ENCODE data around the gene PLCL2. TPM values are rescaled to one million over a fixed set of nuclear protein-coding genes. Genes with fewer than 3 reads are reported as not detected.

Gene PLCL2
- total RNA-seq, 1 donor from 2014 or later: 26.4 TPM

GRCh38 chr3:16940769-16941700, 56.3 kb downstream of the PLCL2 start:
- Histone ChIP-seq H3K4me1 (peaks cover 16% of the 10 kb centered on the region), H4K20me1 (ENCODE audit: low read depth) (no peaks in the 10 kb centered on the region), H3K27ac (no peak overlapping the region), H3K4me3 (no peak overlapping the region), H3K4me2 (no peak overlapping the region), H3K27me3 (no peaks in the 10 kb centered on the region), H2AFZ (replicated peaks) (no peak overlapping the region), H3K36me3 (no peaks in the 10 kb centered on the region), H3F3A (ENCODE audit: low read depth) (peaks cover 7% of the 10 kb centered on the region), H3K9ac (no peak overlapping the region), H3K79me2 (ENCODE audit: low read depth) (peaks cover 42% of the 10 kb centered on the region), H3K9me3 (ENCODE audit: low read depth) (no peaks in the 10 kb centered on the region)
- TF ChIP-seq EZH2phosphoT487 (IDR thresholded peaks at IDR 0.05): no peak
- no peak for TF ChIP-seq EZH2 (IDR thresholded peaks at IDR 0.05)
- TF ChIP-seq, protein P1, sequence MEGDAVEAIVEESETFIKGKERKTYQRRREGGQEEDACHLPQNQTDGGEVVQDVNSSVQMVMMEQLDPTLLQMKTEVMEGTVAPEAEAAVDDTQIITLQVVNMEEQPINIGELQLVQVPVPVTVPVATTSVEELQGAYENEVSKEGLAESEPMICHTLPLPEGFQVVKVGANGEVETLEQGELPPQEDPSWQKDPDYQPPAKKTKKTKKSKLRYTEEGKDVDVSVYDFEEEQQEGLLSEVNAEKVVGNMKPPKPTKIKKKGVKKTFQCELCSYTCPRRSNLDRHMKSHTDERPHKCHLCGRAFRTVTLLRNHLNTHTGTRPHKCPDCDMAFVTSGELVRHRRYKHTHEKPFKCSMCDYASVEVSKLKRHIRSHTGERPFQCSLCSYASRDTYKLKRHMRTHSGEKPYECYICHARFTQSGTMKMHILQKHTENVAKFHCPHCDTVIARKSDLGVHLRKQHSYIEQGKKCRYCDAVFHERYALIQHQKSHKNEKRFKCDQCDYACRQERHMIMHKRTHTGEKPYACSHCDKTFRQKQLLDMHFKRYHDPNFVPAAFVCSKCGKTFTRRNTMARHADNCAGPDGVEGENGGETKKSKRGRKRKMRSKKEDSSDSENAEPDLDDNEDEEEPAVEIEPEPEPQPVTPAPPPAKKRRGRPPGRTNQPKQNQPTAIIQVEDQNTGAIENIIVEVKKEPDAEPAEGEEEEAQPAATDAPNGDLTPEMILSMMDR (IDR thresholded peaks at IDR 0.05): no peak
- no peak for DNase-seq (ENCODE audit: low spot score)
- no peak overlapping the region for H3K27ac Mint-ChIP-seq
- H3K4me3 Mint-ChIP-seq: no peak overlapping the region
- H3K36me3 Mint-ChIP-seq: no peaks in the 10 kb centered on the region
- H3K4me1 Mint-ChIP-seq: peaks cover 4% of the 10 kb centered on the region
- no peaks in the 10 kb centered on the region for H3K9me3 Mint-ChIP-seq
- H3K27me3 Mint-ChIP-seq (ENCODE audit: insufficient read depth, low read depth): no peaks in the 10 kb centered on the region

DNA sequence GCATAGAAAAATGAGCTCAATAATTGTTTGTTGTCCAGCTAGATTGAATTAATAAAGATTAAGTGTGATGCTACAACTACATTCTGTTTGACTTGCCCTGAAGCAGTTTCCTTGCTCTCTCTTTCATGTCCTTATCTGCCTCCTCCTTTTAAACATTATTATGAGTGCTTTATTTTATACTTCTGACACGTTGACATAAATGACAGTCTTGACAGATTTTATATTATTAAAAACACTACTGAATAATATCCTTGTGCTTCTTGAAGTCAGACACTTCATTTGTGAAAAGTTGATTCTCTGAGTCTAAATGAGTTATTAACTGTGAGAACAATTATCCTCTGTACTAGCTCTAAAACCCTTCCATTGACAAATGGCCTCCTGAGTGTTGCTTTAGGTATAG, 58.2 kb downstream of the PLCL2 start:
- Histone ChIP-seq H4K20me1 (ENCODE audit: low read depth) (no peaks in the 10 kb centered on the region), H3K9ac (no peak overlapping the region), H3K27me3 (no peaks in the 10 kb centered on the region), H3K79me2 (ENCODE audit: low read depth) (peaks cover 45% of the 10 kb centered on the region), H2AFZ (replicated peaks) (no peak overlapping the region), H3K4me1 (peaks cover 13% of the 10 kb centered on the region), H3K9me3 (ENCODE audit: low read depth) (no peaks in the 10 kb centered on the region), H3K27ac (no peak overlapping the region), H3F3A (ENCODE audit: low read depth) (peaks cover 7% of the 10 kb centered on the region), H3K4me3 (no peak overlapping the region), H3K4me2 (no peak overlapping the region), H3K36me3 (no peaks in the 10 kb centered on the region)
- Mint-ChIP-seq H3K9me3 (no peaks in the 10 kb centered on the region), H3K36me3 (no peaks in the 10 kb centered on the region), H3K27me3 (ENCODE audit: insufficient read depth, low read depth) (no peaks in the 10 kb centered on the region), H3K4me1 (no peaks in the 10 kb centered on the region), H3K4me3 (no peak overlapping the region), H3K27ac (no peak overlapping the region)
- DNase-seq (ENCODE audit: low spot score): no peak
- TF ChIP-seq, protein P1 (IDR thresholded peaks at IDR 0.05): no peak
- no peak for TF ChIP-seq EZH2phosphoT487 (IDR thresholded peaks at IDR 0.05)

- H3K4me3 ChIP-seq: no peak overlapping the region
- peaks cover 13% of the 10 kb centered on the region for H3K4me1 ChIP-seq
- no peaks in the 10 kb centered on the region for H3K36me3 Mint-ChIP-seq
- no peaks in the 10 kb centered on the region for H4K20me1 ChIP-seq (ENCODE audit: low read depth)
- no peak overlapping the region for H3K4me2 ChIP-seq
- H3K27ac ChIP-seq: no peak overlapping the region
- H3K9ac ChIP-seq: no peak overlapping the region
- no peaks in the 10 kb centered on the region for H3K27me3 Mint-ChIP-seq (ENCODE audit: insufficient read depth, low read depth)
- no peaks in the 10 kb centered on the region for H3K9me3 ChIP-seq (ENCODE audit: low read depth)
- peaks cover 7% of the 10 kb centered on the region for H3F3A ChIP-seq (ENCODE audit: low read depth)
- no peak overlapping the region for H3K27ac Mint-ChIP-seq
- no peak overlapping the region for H3K4me3 Mint-ChIP-seq
- TF ChIP-seq EZH2 (IDR thresholded peaks at IDR 0.05): no peak
- no peak for TF ChIP-seq EZH2phosphoT487 (IDR thresholded peaks at IDR 0.05)
- TF ChIP-seq, protein P1 (IDR thresholded peaks at IDR 0.05): no peak
- H3K36me3 ChIP-seq: no peaks in the 10 kb centered on the region
- H3K79me2 ChIP-seq (ENCODE audit: low read depth): peaks cover 50% of the 10 kb centered on the region
- DNase-seq (ENCODE audit: low spot score): no peak
- H3K4me1 Mint-ChIP-seq: no peaks in the 10 kb centered on the region
- H3K27me3 ChIP-seq: no peaks in the 10 kb centered on the region
- H3K9me3 Mint-ChIP-seq: no peaks in the 10 kb centered on the region
- H2AFZ ChIP-seq (replicated peaks): no peak overlapping the region
Measured at GRCh38 chr3:16943857-16944256, 59.1 kb downstream of the PLCL2 start.
